ACHN (cell line): Measurements from ENCODE around the gene PAGE4.

Source experiments
- DNase-seq: peaks from one replicate; pipeline ENCODE4 v3.0.0-alpha.2; 2015
- in situ Hi-C: cut with HindIII; loops from 2 replicates; pipeline ENCODE4 v1.10.0; 2017; ENCODE audit warnings: low sequenced_read_pairs, low pct_ligation_motif_present, low pct_unique_long_range_greater_than_20kb

Gene PAGE4

GRCh38 chrX:49860867-49861535 is 31.9 kb downstream of the PAGE4 start:
- DNase-seq = no peak
- in situ Hi-C loops = no loop called here

DNA sequence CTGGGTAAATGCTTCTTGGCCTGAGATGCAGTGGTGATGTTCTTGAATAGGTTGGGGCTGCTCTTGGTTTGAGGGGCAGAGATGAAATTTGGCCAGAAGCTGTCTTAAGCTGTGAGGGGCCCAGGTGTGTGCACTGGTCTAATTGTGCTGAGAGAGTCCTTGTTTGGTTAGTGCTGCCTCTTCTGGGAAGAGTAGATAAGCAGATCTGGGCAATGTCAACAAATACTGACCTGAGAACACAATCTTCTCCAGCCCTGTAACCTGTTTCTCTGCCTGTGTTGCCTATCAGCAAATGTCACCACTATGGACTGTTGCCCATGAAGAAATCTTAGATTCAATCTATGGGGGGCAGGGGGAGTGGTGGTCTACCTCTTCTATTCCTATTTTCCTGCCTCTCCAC is 33.0 kb downstream of the PAGE4 start:
- DNase-seq = no peak
- in situ Hi-C loops = no loop called here

GRCh38 chrX:49868739-49869138 is 39.6 kb downstream of the PAGE4 start:
- in situ Hi-C loops = no loop called here
- no peak for DNase-seq

GRCh38 chrX:49876750-49877149 is 47.6 kb downstream of the PAGE4 start:
- in situ Hi-C loops = no loop called here
- peak; percentile 37 for DNase-seq

- in situ Hi-C loops = no loop called here
- no peak for DNase-seq
Measured at GRCh38 chrX:49877397-49878101, 48.4 kb downstream of the PAGE4 start.

- DNase-seq = no peak
- in situ Hi-C loops = no loop called here
Measured at GRCh38 chrX:49878128-49878833, 49.2 kb downstream of the PAGE4 start.

- peak; percentile 60 for DNase-seq
- in situ Hi-C loops = no loop called here
Measured at GRCh38 chrX:49878834-49879655, 49.9 kb downstream of the PAGE4 start, which contains the start of gene USP27X. USP27X (plus strand) TSS chrX:49879484; CDS start chrX:49880308, 824 bp downstream.

GRCh38 chrX:49879656-49880277 is 50.7 kb downstream of the PAGE4 start:
- in situ Hi-C loops = no loop called here

GRCh38 chrX:49880668-49881067 is 51.6 kb downstream of the PAGE4 start:
- DNase-seq = no peak
- in situ Hi-C loops = no loop called here

More at GRCh38 chrX:49879656-49880277, 50.7 kb downstream of the PAGE4 start:
- DNase-seq = no peak
